H1 (cell line): Measurements from ENCODE around the gene NCKAP1. TPM values are rescaled to one million over a fixed set of nuclear protein-coding genes. Genes with fewer than 3 reads are reported as not detected.
A peak's percentile ranks its signal among the peaks of the same experiment; 100 is the strongest.

ENCODE experiments used
- CTCF ChIA-PET: fragments of 300-600 bp; sonication (Branson Sonifier 250); formaldehyde crosslinking; loops from one replicate; lab custom pipeline; 2021; ENCODE audit not compliant: partially characterized antibody; lab: Charles Lee
- POLR2A ChIA-PET: fragments of 300-600 bp; sonication (Branson Sonifier 250); formaldehyde crosslinking; loops from one replicate; lab custom pipeline; 2021; ENCODE audit warnings: inconsistent platforms; ENCODE audit not compliant: partially characterized antibody; lab: Charles Lee
- DNase-seq, 2 experiments: peaks; one replicate each; pipeline versions ENCODE4 v3.0.0 to v3.0.0-alpha.2; 2010 to 2022; ENCODE audit warnings: low spot score in 2 of 2, low read depth in 1 of 2, mixed read lengths in 1 of 2
- FAIRE-seq: peaks from 2 replicates; lab custom pipeline; 2011; peaks lifted over from hg19 to GRCh38; lab: Jason Lieb, UNC
- H2AFZ ChIP-seq: 2 replicates; pipeline ENCODE4 v1.8.1; 2012; ENCODE audit warnings: low read length, inconsistent platforms
- H2AK5ac ChIP-seq: 2 replicates; pipeline ENCODE4 v1.6.1; 2013; ENCODE audit warnings: low read depth, low read length
- H2BK120ac ChIP-seq: replicated peaks from 2 replicates; pipeline ENCODE3; 2013; ENCODE audit warnings: low read depth, low read length, inconsistent platforms
- H2BK12ac ChIP-seq: 2 replicates; pipeline ENCODE4 v1.6.1; 2013; ENCODE audit warnings: low read depth, low read length
- H2BK15ac ChIP-seq: 2 replicates; pipeline ENCODE4 v1.6.1; 2013; ENCODE audit warnings: low read length
- H2BK20ac ChIP-seq: 2 replicates; pipeline ENCODE4 v1.6.1; 2013; ENCODE audit warnings: low read length
- H2BK5ac ChIP-seq: 2 replicates; pipeline ENCODE4 v1.6.1; 2013; ENCODE audit warnings: low read depth, low read length
- H3K14ac ChIP-seq: 2 replicates; pipeline ENCODE4 v1.6.1; 2013; ENCODE audit warnings: inconsistent platforms; ENCODE audit not compliant: insufficient read length
- H3K18ac ChIP-seq: 2 replicates; pipeline ENCODE4 v1.6.1; 2013; ENCODE audit warnings: low read length; ENCODE audit errors: extremely low read depth
- H3K23ac ChIP-seq: 2 replicates; pipeline ENCODE4 v1.6.1; 2013; ENCODE audit warnings: inconsistent platforms; ENCODE audit not compliant: insufficient read length
- H3K23me2 ChIP-seq: 2 replicates; pipeline ENCODE4 v1.6.1; 2013; ENCODE audit warnings: low read depth, low read length
- H3K27ac ChIP-seq: 2 replicates; pipeline ENCODE4 v1.6.1; 2011; ENCODE audit warnings: low read depth, low read length, inconsistent platforms
- H3K27me3 ChIP-seq, 4 experiments: replicated peaks in 1 of 4; 1 replicate in 1 of 4; 2 replicates in 3 of 4; pipeline versions ENCODE4 v1.6.1 to v1.8.1; 2011 to 2013; ENCODE audit warnings: low read length in 3 of 4, mild to moderate bottlenecking in 3 of 4, inconsistent platforms in 2 of 4, mixed read lengths in 2 of 4, moderate library complexity in 1 of 4; ENCODE audit not compliant: control insufficient read depth in 3 of 4, insufficient read depth in 3 of 4; ENCODE audit errors: extremely low read depth in 1 of 4
- H3K36me3 ChIP-seq, 4 experiments: 2 replicates each; pipeline versions ENCODE4 v1.6.1 to v1.8.1; 2011 to 2013; ENCODE audit warnings: mild to moderate bottlenecking in 4 of 4, low read length in 3 of 4, moderate library complexity in 2 of 4, control low read depth in 1 of 4, inconsistent platforms in 1 of 4; ENCODE audit not compliant: insufficient read depth in 4 of 4, control insufficient read depth in 2 of 4
- H3K4ac ChIP-seq: replicated peaks from 2 replicates; pipeline ENCODE3; 2013; ENCODE audit warnings: low read length, low read depth, mixed read lengths, inconsistent platforms; ENCODE audit not compliant: insufficient read length
- H3K4me1 ChIP-seq, 4 experiments: replicated peaks in 1 of 4; 1 replicate in 1 of 4; 2 replicates in 3 of 4; pipeline versions ENCODE4 v1.6.1 to v1.8.1; 2011 to 2013; ENCODE audit warnings: low read length in 3 of 4, inconsistent platforms in 2 of 4, mixed read lengths in 1 of 4; ENCODE audit not compliant: insufficient read depth in 4 of 4, control insufficient read depth in 3 of 4
- H3K4me2 ChIP-seq, 2 experiments: 2 replicates each; pipeline versions ENCODE4 v1.6.1 to v1.8.1; 2011 to 2013; ENCODE audit warnings: low read depth in 2 of 2, low read length in 2 of 2, control low read depth in 1 of 2, inconsistent platforms in 1 of 2, mild to moderate bottlenecking in 1 of 2; ENCODE audit not compliant: insufficient read depth in 1 of 2
- H3K4me3 ChIP-seq, 4 experiments: fragments of 200-600, 300-600 bp in 1 of 4; sonication (generic), shearing (Covaris generic), sonication (Bioruptor Twin) in 1 of 4; 2 replicates each; pipeline versions ENCODE4 v1.5.1 to v1.8.1; 2011 to 2016; ENCODE audit warnings: low read length in 4 of 4, low read depth in 3 of 4, control low read depth in 2 of 4, inconsistent platforms in 2 of 4, mild to moderate bottlenecking in 2 of 4, mixed read lengths in 1 of 4, moderate library complexity in 1 of 4; ENCODE audit not compliant: insufficient read depth in 2 of 4; ENCODE audit errors: extremely low read depth in 1 of 4
- H3K56ac ChIP-seq: replicated peaks from 2 replicates; pipeline ENCODE3; 2013; ENCODE audit warnings: low read depth, mild to moderate bottlenecking, mixed read lengths, low read length, inconsistent platforms; ENCODE audit not compliant: insufficient read length
- H3K79me1 ChIP-seq: 2 replicates; pipeline ENCODE4 v1.6.1; 2013; ENCODE audit warnings: low read depth, low read length, control low read depth
- H3K79me2 ChIP-seq, 2 experiments: 2 replicates each; pipeline versions ENCODE4 v1.6.1 to v1.8.1; 2012 to 2013; ENCODE audit warnings: low read length in 2 of 2, mild to moderate bottlenecking in 2 of 2, inconsistent platforms in 1 of 2; ENCODE audit not compliant: insufficient read depth in 2 of 2, control insufficient read depth in 1 of 2
- H3K9ac ChIP-seq, 4 experiments: replicated peaks in 1 of 4; 1 replicate in 1 of 4; 2 replicates in 3 of 4; pipeline versions ENCODE4 v1.6.1 to v1.8.1; 2011 to 2013; ENCODE audit warnings: low read depth in 3 of 4, low read length in 3 of 4, control low read depth in 2 of 4, mild to moderate bottlenecking in 2 of 4, moderate library complexity in 2 of 4, inconsistent platforms in 1 of 4; ENCODE audit errors: extremely low read depth in 1 of 4
- H3K9me3 ChIP-seq, 2 experiments: 2 replicates each; pipeline versions ENCODE4 v1.6.1 to v1.8.1; 2012 to 2013; ENCODE audit warnings: mild to moderate bottlenecking in 2 of 2, moderate library complexity in 2 of 2, control low read depth in 1 of 2, inconsistent platforms in 1 of 2, low read depth in 1 of 2, low read length in 1 of 2, mixed read lengths in 1 of 2; ENCODE audit not compliant: insufficient read depth in 2 of 2
- H4K20me1 ChIP-seq, 2 experiments: replicated peaks in 1 of 2; 2 replicates each; pipeline versions ENCODE3 to v1.8.1; 2011 to 2013; ENCODE audit warnings: inconsistent platforms in 2 of 2, low read length in 2 of 2, mild to moderate bottlenecking in 1 of 2; ENCODE audit not compliant: insufficient read depth in 2 of 2, control insufficient read depth in 1 of 2
- H4K5ac ChIP-seq: 2 replicates; pipeline ENCODE4 v1.6.1; 2013; ENCODE audit warnings: low read length, low read depth, mixed read lengths, inconsistent platforms; ENCODE audit not compliant: insufficient read length
- H4K8ac ChIP-seq: 2 replicates; pipeline ENCODE4 v1.8.0; 2013; ENCODE audit warnings: mild to moderate bottlenecking, moderate library complexity, low read length, inconsistent platforms; ENCODE audit not compliant: insufficient read depth; ENCODE audit errors: extremely low read depth
- H4K91ac ChIP-seq: replicated peaks from 2 replicates; pipeline ENCODE3; 2013; ENCODE audit warnings: low read length, mixed read lengths, inconsistent platforms; ENCODE audit not compliant: insufficient read length
- POLR2AphosphoS5 ChIP-seq: IDR thresholded peaks from 2 replicates; pipeline ENCODE4 v1.6.1; 2011; ENCODE audit warnings: low read depth, low read length
- RAD21 ChIP-seq, 2 experiments: IDR thresholded peaks in 1 of 2; conservative IDR thresholded peaks in 1 of 2; 2 replicates each; pipeline ENCODE4 v1.6.1; 2011; ENCODE audit warnings: low read depth in 2 of 2, low read length in 2 of 2, improper control_type of control experiment in 1 of 2, inconsistent platforms in 1 of 2, mild to moderate bottlenecking in 1 of 2, moderate library complexity in 1 of 2
- RNF2 ChIP-seq: fragments of 200-900, 300-1000 bp; sonication (generic); IDR thresholded peaks from 2 replicates; pipeline ENCODE4 v1.7.1; 2016; ENCODE audit warnings: borderline replicate concordance, low read depth, mild to moderate bottlenecking, antibody characterized with exemption, low read length; ENCODE audit not compliant: poor library complexity, severe bottlenecking; ENCODE audit errors: missing control alignments
- WGBS, 2 experiments: shearing (Covaris generic) in 1 of 2; methylation state at CpG; one replicate each; pipeline versions ENCODE4 v1.1.6 to v1.1.7; 2013 to 2015; ENCODE audit warnings: low lambda C conversion rate in 2 of 2, mixed read lengths in 2 of 2, inconsistent platforms in 1 of 2, low coverage in 1 of 2, missing lambda C conversion rate in 1 of 2; ENCODE audit not compliant: insufficient replicate concordance in 2 of 2, insufficient coverage in 1 of 2, insufficient read length in 1 of 2; ENCODE audit errors: extremely low coverage in 1 of 2, missing lambda C conversion rate in 1 of 2; 5-methylcytosine and 5-hydroxymethylcytosine counted together
- polyA plus RNA-seq, 7 experiments: library from polyadenylated mRNA; depleted of rRNA in 3 of 7; stranded (reverse) in 5 of 7; unstranded in 2 of 7; fragments of >200 nt in 5 of 7; fragments of 200-250 nt in 2 of 7; gene quantifications; 1 replicate in 5 of 7; 2 replicates in 1 of 7; 4 replicates in 1 of 7; pipeline versions ENCODE4 v1.2.1 to v1.2.3, GENCODE V29; 2011 to 2013; ENCODE audit warnings: missing spikeins in 2 of 7, mixed read lengths in 2 of 7
- total RNA-seq: library from RNA; stranded (reverse); fragmentation: NEBNext Ultra II Directional; extraction: Animal tissue kit (Norgen Biotek cat#: 25700); gene quantifications from 2 replicates; pipeline ENCODE4 v1.2.1, GENCODE V29; 2021

The NCKAP1 gene
- total and polyA plus RNA-seq, 2 of the 8 experiments (the other 6 are each of a cell fraction or from before 2014, with no cell fraction given): 90.8 to 173 TPM

- H3K27me3 ChIP-seq: no peaks in the 10 kb centered on the region
- ChIA-PET POLR2A (interaction anchor here (0.5 to 1.3 kb wide), 2 partner anchors 9 to 10 kb away, joined by 3 to 5 read pairs; partner anchors contain the start of gene DUSP19), CTCF (interaction anchor here (0.7 to 5.0 kb wide), 7 partner anchors 9 to 39 kb away, joined by 3 to 38 read pairs (median 4); partner anchors contain the start of gene DUSP19)
- H3K23ac ChIP-seq: no peak overlapping the region
- peaks cover 12 to 13% of the 10 kb centered on the region in 2 experiments for H3K9me3 ChIP-seq
- H3K56ac ChIP-seq: no peak overlapping the region
- no peak overlapping the region for H3K14ac ChIP-seq
- H3K79me2 ChIP-seq: no peaks in the 10 kb centered on the region
- TF ChIP-seq RNF2 (no peak), POLR2AphosphoS5 (no peak), RAD21 (IDR thresholded peaks at IDR 0.05 in 1 of 2, conservative IDR thresholded peaks at IDR 0.05 in 1 of 2; ENCODE audit: low read depth in 2 of 2, low read length in 2 of 2) (no peak)
- 89% methylated on average over 3 of the region's 3 CpGs; no CpG with 5 or more reads in 1 of the 2 experiments for WGBS, 2 experiments
- DNase-seq (no peak), FAIRE-seq (no peak)
- no peaks in the 10 kb centered on the region for H3K79me1 ChIP-seq
- H2BK5ac ChIP-seq: no peak overlapping the region
- H2AK5ac ChIP-seq: no peak overlapping the region
- no peak overlapping the region for H4K8ac ChIP-seq
- H3K4me2 ChIP-seq: no peak overlapping the region
- H3K27ac ChIP-seq: no peak overlapping the region
- no peak overlapping the region for H2BK20ac ChIP-seq
- H3K23me2 ChIP-seq: no peaks in the 10 kb centered on the region
- no peak overlapping the region for H2BK12ac ChIP-seq
- no peak overlapping the region for H4K91ac ChIP-seq
- no peak overlapping the region for H3K9ac ChIP-seq
- H2BK120ac ChIP-seq: no peak overlapping the region
- H2AFZ ChIP-seq: no peak overlapping the region
- no peak overlapping the region for H3K18ac ChIP-seq
- H4K5ac ChIP-seq: no peak overlapping the region
- H3K36me3 ChIP-seq: no peaks in the 10 kb centered on the region
- H3K4me1 ChIP-seq: peaks cover 0 to 1% (median 0%) of the 10 kb centered on the region in 4 experiments; a peak in 2 of 7 replicates
- no peak overlapping the region for H3K4me3 ChIP-seq
- no peaks in the 10 kb centered on the region for H4K20me1 ChIP-seq
- no peak overlapping the region for H3K4ac ChIP-seq
- 0 out of 2 replicates have a peak overlapping the region, but pooled peaks have one; percentile 29 for H2BK15ac ChIP-seq
Measured at GRCh38 chr2:183068561-183068960, 30.3 kb upstream of the NCKAP1 start.
